Right ventricle myocardium superior (tissue), 1 donor: Measurements from ENCODE around the gene BRF1. TPM values are rescaled to one million over a fixed set of nuclear protein-coding genes. Genes with fewer than 3 reads are reported as not detected.

Experiments used
- ATAC-seq: fragments of 200-7000 bp; cut with Tn5 transposase; one replicate; pipeline ENCODE4 v1.9.1; 2020; ENCODE audit warnings: mild to moderate bottlenecking; ENCODE audit not compliant: poor library complexity
- DNase-seq: peaks from one replicate; pipeline ENCODE4 v3.0.0-alpha.2; 2020
- intact Hi-C: fragments of 100-400 bp; cut with DNase I; formaldehyde crosslinking; loops from one replicate; pipeline ENCODE4 v1.11.2; 2022
- total RNA-seq: library from RNA; stranded (reverse); fragmentation: NEBNext Ultra II Directional; extraction: Animal tissue kit (Norgen Biotek cat#: 25700); gene quantifications from one replicate; pipeline ENCODE4 v1.2.1, GENCODE V29; 2021
- donor health status: DM: no; HTN: yes; CAD: no; lungs with severe emphysema.

Gene BRF1
- total RNA-seq, 1 donor from 2014 or later, result 17.5 TPM

DNA sequence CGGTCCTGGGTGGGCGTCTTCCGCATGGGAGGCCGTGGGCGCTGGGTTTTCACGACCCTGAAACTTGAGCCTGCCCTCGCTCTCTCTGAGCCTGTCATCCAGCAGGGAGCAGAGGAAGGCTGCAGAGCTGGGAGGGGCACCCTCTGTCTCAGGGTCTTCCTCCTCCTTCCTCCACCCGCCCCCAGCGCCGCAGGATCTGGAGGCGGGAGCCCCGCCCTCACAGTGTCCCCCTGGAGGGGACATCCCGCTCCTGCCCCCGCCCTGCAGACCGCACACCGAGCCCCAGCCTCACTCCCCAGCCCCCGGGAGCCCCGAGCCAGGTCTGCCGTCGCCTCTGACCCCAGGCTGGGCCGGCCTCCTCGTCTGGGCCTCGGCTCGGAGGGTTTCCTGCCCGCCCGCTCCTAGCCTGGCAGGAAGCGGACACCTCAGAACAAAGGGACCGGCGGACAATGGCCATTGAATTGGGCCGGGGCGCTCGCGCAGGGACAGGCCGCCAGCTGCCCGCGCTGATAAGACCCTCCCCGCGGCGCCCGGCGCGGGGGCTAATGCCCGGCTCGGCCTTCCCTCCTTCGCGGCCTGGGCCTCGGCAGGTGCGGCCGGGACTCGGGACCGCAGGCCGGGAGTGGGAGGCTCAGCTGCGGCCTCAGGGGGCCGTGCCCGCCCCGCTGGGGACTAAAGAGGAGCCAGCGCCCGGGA is 104.4 kb downstream of the BRF1 start:
- DNase-seq, result peak; percentile 68
- peak; percentile 32 for ATAC-seq
- intact Hi-C loops, result no loop called here

GRCh38 chr14:105195522-105196264 is 105.1 kb downstream of the BRF1 start:
- no peak for DNase-seq
- no peak for ATAC-seq
- intact Hi-C loops, result no loop called here

DNA sequence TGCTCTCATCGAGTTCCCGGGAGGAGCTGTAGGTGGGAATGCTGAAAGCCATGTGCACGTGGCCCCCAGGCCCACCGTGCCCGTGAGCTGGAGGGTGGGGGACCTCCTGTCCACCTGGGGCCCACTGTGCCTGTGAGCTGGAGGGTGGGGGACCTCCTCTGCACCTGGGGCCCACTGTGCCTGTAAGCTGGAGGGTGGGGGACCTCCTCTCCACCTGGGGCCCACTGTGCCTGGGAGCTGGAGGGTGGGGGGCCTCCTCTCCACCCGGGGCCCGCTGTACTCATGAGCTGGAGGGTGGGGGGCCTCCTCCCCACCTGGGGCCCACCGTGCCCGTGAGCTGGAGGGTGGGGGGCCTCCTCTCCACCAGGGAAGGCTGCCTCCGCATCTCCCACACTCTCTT is 105.8 kb downstream of the BRF1 start:
- DNase-seq, result no peak
- intact Hi-C loops, result no loop called here
- ATAC-seq, result no peak

DNA sequence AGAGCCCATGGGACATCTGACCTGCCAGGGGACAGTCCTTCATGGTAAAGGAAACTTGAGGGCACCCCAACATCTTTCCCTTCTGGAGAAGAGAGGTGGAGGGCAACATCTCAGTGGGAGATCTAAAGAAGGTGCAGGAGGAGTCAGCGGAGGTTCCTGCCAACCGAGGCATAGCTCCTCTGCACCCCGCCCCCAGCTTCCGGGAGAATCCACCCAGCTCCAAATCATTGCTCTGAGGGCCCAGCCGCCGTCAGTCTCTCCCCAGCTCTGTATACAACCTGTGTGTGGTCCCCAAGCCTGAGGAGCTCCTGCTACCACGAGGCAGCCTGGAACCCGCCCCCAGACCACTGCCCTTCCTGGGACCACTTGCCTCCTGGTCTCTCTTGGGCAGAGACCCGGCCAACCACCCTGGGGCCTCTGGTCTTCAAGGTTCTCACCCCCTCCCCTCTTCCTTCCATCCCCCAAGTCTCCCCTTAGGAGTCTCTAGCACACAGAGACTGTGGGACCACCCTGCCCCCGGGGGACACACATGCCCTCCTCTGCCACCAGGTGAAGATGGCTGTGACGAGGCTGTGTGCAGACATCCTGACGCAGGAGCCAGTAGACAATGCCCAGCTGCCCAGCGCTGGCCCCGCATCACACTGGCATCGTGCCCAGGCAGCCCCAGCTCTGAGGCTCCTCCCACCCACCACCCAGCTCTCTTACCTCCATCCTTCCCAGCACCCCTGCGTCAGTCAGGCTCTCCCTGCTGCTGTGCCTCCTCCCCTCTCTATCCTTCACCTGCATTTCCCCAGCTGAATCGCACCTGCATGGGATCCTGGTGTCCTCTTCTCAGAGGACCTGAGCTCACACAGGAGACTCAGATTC is 106.7 kb downstream of the BRF1 start:
- ATAC-seq, result no peak
- intact Hi-C loops, result no loop called here
- no peak for DNase-seq

- ATAC-seq (no peak), DNase-seq (no peak)
- intact Hi-C loops, result no loop called here
Observed at GRCh38 chr14:105192866-105193731, 107.7 kb downstream of the BRF1 start.

- ATAC-seq, result peak; percentile 53
- DNase-seq, result no peak
- intact Hi-C loops, result no loop called here
Observed at GRCh38 chr14:105187935-105188524, 112.8 kb downstream of the BRF1 start.

- no peak for DNase-seq
- intact Hi-C loops, result no loop called here
- no peak for ATAC-seq
Observed at GRCh38 chr14:105187116-105187515, 113.7 kb downstream of the BRF1 start.

GRCh38 chr14:105185973-105186372 is 114.8 kb downstream of the BRF1 start:
- ATAC-seq (no peak), DNase-seq (no peak)
- intact Hi-C loops, result no loop called here

- no peak for DNase-seq
- no peak for ATAC-seq
- intact Hi-C loops, result no loop called here
Observed at GRCh38 chr14:105185001-105185400, 115.8 kb downstream of the BRF1 start.

DNA sequence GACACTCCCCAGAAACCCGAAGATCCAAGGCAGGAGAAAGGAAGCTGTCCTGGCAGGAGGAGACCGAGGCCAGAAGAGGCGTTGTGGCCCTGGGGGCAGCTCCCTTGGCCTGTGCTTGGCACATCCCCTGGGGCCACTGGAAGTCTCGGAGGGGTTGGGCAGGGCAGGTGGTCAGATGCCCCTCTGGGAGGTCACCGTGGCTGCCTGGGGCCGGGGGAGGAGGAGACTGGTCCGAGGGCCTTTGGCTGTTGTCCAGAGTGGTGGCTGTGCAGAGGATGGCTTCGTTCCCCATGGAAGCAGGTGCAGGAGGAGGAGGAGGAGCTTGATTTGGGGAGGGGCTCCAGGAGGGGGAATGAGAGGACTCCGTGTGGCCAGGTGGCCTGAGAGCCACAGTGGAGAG is 116.3 kb downstream of the BRF1 start:
- intact Hi-C loops, result no loop called here
- ATAC-seq (no peak), DNase-seq (no peak)

DNA sequence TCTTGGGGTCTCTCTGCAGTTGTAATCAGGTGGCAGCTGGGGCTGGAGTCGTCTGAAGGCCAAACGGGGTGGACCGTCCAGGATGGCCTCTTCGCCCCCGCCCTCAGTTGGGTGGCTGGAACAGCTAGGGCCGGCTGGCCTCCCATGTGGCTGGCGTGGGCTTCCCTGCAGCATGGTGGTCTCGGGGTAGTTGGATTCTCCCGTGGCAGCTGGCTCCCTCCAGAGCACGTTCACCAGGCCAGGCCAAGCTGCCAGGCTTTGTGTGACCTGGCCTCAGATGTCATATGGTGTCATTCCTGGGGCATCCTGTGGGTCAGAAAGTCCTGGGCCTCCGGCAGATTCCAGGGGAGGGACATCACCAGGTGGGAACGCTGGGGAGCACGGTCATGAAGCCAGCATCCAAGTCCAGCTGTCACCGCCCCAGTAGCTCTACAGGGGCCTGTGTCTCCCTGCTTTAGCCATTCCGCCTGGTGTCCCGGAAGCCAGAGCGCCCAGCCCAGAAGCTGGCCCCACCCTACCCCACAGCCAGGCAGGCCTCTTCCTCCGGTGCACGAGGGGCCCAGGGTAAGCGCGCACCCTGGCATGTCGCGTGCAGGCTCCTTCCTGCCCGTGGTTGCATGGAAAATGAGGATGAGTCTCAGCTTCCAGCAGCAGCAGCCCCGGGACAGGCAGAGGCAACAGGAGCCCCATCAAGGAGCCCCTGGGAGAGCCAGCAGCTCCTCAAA is 118.3 kb downstream of the BRF1 start:
- DNase-seq, result no peak
- no peak for ATAC-seq
- intact Hi-C loops, result no loop called here

GRCh38 chr14:105181549-105182295 is 119.1 kb downstream of the BRF1 start:
- intact Hi-C loops, result no loop called here
- ATAC-seq (no peak), DNase-seq (no peak)

DNA sequence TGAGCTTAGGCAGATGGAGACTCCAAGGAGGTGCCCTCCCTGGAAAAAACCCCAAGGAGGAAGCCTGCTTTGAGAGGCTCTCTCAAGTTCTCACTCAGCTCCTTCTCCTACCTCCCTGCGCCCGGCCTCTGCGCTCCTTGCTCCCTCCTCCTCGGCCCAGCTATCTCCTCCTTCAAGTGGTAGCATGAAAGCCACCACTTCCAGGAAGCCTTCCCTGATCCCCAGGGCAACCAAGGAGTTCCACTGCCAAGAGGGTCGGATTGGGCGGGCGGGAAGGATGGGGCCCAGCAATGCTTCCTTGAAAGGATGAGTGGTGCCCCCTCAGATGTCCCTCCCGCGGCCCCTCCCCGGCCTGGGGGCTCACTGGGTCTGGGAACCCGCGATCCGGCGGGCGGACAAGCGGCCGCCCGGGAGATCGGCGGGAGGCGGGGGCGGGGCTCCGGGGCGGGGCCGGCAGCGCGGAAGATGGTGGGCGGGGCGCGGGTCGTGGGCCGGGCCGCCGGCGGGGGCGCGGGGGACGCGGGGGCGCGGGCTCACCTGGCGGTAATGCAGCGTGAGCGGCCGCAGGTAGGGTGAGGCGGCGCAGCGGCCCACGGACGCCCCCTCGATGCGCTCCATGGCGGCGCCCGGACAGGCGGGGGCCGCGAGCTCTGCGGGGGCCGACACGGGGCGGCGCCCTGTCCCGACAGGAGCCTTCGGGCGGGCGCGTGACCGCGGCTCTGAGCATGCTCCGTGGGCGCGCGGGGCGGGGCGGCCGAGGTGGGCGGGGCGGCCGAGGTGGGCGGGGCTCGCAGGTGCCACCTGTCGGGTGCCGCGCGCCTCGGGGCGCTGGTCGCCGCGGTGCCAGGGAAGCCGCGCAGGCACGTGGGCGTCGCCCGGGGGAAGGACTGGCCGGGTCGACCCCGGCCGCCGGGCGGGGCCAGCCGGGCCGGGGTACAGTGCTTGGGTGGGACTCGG is 119.9 kb downstream of the BRF1 start, which contains the start of gene NUDT14:
TSS of gene NUDT14 (minus strand) at position 721 of the 957 bp plus-strand sequence. CDS start at position 618, 103 bp downstream.
- intact Hi-C loops, result no loop called here
- peak; percentile 82 for DNase-seq
- ATAC-seq, result peak; percentile 86

GRCh38 chr14:105179191-105179590 is 121.6 kb downstream of the BRF1 start:
- intact Hi-C loops, result no loop called here
- ATAC-seq (no peak), DNase-seq (no peak)

GRCh38 chr14:105178868-105179140 is 122.0 kb downstream of the BRF1 start:
- intact Hi-C loops, result no loop called here
- DNase-seq (no peak), ATAC-seq (no peak)
